SK-N-SH treated with all-trans-retinoic acid at 6 μM for 48 hours (cell line): Measurements from ENCODE around the gene PYM1.

Experiments used
- ATAC-seq: fragments of 200-7000 bp; cut with Tn5 transposase; 3 replicates; pipeline ENCODE4 v1.9.1; 2020; ENCODE audit warnings: mild to moderate bottlenecking, moderate library complexity
- ARNTL ChIP-seq: fragments of 450-650 bp; formaldehyde crosslinking; IDR thresholded peaks from 2 replicates; pipeline ENCODE4 v1.5.0; 2020; ENCODE audit warnings: low read depth, mild to moderate bottlenecking, moderate library complexity, borderline replicate concordance
- BACH2 ChIP-seq: fragments of 250-450 bp; sonication (Bioruptor Pico); IDR thresholded peaks from 2 replicates; pipeline ENCODE4 v1.9.0; 2021; ENCODE audit warnings: mild to moderate bottlenecking, borderline replicate concordance
- CSDC2 ChIP-seq: fragments of 250-450 bp; sonication (Bioruptor Pico); IDR thresholded peaks from 2 replicates; pipeline ENCODE4 v1.5.0; 2020; ENCODE audit warnings: mild to moderate bottlenecking, moderate library complexity
- CSRNP3 ChIP-seq: fragments of 250-450 bp; sonication (Bioruptor Pico); IDR thresholded peaks from 2 replicates; pipeline ENCODE4 v1.5.1; 2021; ENCODE audit warnings: mild to moderate bottlenecking, moderate library complexity
- ESRRG ChIP-seq: fragments of 250-450 bp; sonication (Bioruptor Pico); IDR thresholded peaks from 2 replicates; pipeline ENCODE4 v1.6.1; 2021; ENCODE audit warnings: mild to moderate bottlenecking
- GLIS3 ChIP-seq: fragments of 250-450 bp; sonication (Bioruptor Pico); IDR thresholded peaks from 2 replicates; pipeline ENCODE4 v1.5.0; 2020; ENCODE audit warnings: mild to moderate bottlenecking, moderate library complexity
- ISL1 ChIP-seq: fragments of 250-450 bp; sonication (Bioruptor Pico); IDR thresholded peaks from 2 replicates; pipeline ENCODE4 v2.1.2; 2022; ENCODE audit warnings: mild to moderate bottlenecking, moderate library complexity
- OSR1 ChIP-seq: fragments of 250-450 bp; sonication (Bioruptor Pico); IDR thresholded peaks from 2 replicates; pipeline ENCODE4 v1.8.0; 2022; ENCODE audit warnings: moderate library complexity, mild to moderate bottlenecking, inconsistent platforms
- RARB ChIP-seq: fragments of 250-450 bp; sonication (Bioruptor Pico); IDR thresholded peaks from 2 replicates; pipeline ENCODE4 v1.8.0; 2021; ENCODE audit warnings: mild to moderate bottlenecking, moderate library complexity
- TCF4 ChIP-seq: fragments of 250-450 bp; sonication (Bioruptor Pico); IDR thresholded peaks from 2 replicates; pipeline ENCODE4 v1.8.0; 2021; ENCODE audit warnings: mild to moderate bottlenecking, moderate library complexity, borderline replicate concordance
- TSHZ2 ChIP-seq: fragments of 250-450 bp; sonication (Bioruptor Pico); IDR thresholded peaks from 2 replicates; pipeline ENCODE4 v1.5.0; 2020; ENCODE audit warnings: mild to moderate bottlenecking, moderate library complexity
- ZC3H10 ChIP-seq: fragments of 250-450 bp; sonication (Bioruptor Pico); IDR thresholded peaks from 2 replicates; pipeline ENCODE4 v1.5.1; 2021; ENCODE audit warnings: mild to moderate bottlenecking, moderate library complexity
- ZFP3 ChIP-seq: fragments of 250-450 bp; sonication (Bioruptor Pico); IDR thresholded peaks from 2 replicates; pipeline ENCODE4 v1.5.0; 2020; ENCODE audit warnings: mild to moderate bottlenecking, moderate library complexity
- ZFP30 ChIP-seq: fragments of 450-650 bp; formaldehyde crosslinking; IDR thresholded peaks from 2 replicates; pipeline ENCODE4 v1.5.0; 2022; ENCODE audit warnings: mild to moderate bottlenecking, moderate library complexity
- ZNF70 ChIP-seq: fragments of 450-650 bp; formaldehyde crosslinking; IDR thresholded peaks from 2 replicates; pipeline ENCODE4 v1.5.0; 2020; ENCODE audit warnings: mild to moderate bottlenecking, moderate library complexity
- ZNF8 ChIP-seq: fragments of 450-650 bp; formaldehyde crosslinking; IDR thresholded peaks from 2 replicates; pipeline ENCODE4 v1.5.0; 2020; ENCODE audit warnings: mild to moderate bottlenecking, moderate library complexity
- TF ChIP-seq, protein P1 (sequence below): fragments of 250-450 bp; sonication (Bioruptor Pico); IDR thresholded peaks from 2 replicates; pipeline ENCODE4 v1.5.1; 2020; ENCODE audit warnings: low read depth, mild to moderate bottlenecking, moderate library complexity
- TF ChIP-seq, protein P2 (sequence below): fragments of 250-450 bp; sonication (Bioruptor Pico); IDR thresholded peaks from 2 replicates; pipeline ENCODE4 v1.8.0; 2020; ENCODE audit warnings: mild to moderate bottlenecking, moderate library complexity, borderline replicate concordance
- TF ChIP-seq, protein P3 (sequence below): fragments of 250-450 bp; sonication (Bioruptor Pico); IDR thresholded peaks from 2 replicates; pipeline ENCODE4 v1.8.0; 2021; ENCODE audit warnings: low read depth, mild to moderate bottlenecking, moderate library complexity, borderline replicate concordance

PYM1 gene

GRCh38 chr12:55927588-55928502 is at the start of gene PYM1:
Gene PYM1, minus strand, starts transcription at chr12:55927894. Its CDS starts 133 bp downstream, at chr12:55927761.
- ATAC-seq: peak; percentile 64
- no peak for TF ChIP-seq BACH2 (CRISPR knock-in tag)
- no peak for TF ChIP-seq GLIS3 (CRISPR knock-in tag)
- TF ChIP-seq, protein P1, sequence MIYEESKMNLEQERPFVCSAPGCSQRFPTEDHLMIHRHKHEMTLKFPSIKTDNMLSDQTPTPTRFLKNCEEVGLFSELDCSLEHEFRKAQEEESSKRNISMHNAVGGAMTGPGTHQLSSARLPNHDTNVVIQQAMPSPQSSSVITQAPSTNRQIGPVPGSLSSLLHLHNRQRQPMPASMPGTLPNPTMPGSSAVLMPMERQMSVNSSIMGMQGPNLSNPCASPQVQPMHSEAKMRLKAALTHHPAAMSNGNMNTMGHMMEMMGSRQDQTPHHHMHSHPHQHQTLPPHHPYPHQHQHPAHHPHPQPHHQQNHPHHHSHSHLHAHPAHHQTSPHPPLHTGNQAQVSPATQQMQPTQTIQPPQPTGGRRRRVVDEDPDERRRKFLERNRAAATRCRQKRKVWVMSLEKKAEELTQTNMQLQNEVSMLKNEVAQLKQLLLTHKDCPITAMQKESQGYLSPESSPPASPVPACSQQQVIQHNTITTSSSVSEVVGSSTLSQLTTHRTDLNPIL (CRISPR knock-in tag): no peak
- no peak for TF ChIP-seq ARNTL (CRISPR knock-in tag)
- no peak for TF ChIP-seq OSR1 (CRISPR knock-in tag)
- no peak for TF ChIP-seq ESRRG (CRISPR knock-in tag)
- TF ChIP-seq CSRNP3: no peak
- no peak for TF ChIP-seq ZFP3 (CRISPR knock-in tag)
- no peak for TF ChIP-seq ISL1 (CRISPR knock-in tag)
- no peak for TF ChIP-seq ZC3H10 (CRISPR knock-in tag)
- no peak for TF ChIP-seq ZFP30 (CRISPR knock-in tag)
- no peak for TF ChIP-seq CSDC2 (CRISPR knock-in tag)
- TF ChIP-seq, protein P2, sequence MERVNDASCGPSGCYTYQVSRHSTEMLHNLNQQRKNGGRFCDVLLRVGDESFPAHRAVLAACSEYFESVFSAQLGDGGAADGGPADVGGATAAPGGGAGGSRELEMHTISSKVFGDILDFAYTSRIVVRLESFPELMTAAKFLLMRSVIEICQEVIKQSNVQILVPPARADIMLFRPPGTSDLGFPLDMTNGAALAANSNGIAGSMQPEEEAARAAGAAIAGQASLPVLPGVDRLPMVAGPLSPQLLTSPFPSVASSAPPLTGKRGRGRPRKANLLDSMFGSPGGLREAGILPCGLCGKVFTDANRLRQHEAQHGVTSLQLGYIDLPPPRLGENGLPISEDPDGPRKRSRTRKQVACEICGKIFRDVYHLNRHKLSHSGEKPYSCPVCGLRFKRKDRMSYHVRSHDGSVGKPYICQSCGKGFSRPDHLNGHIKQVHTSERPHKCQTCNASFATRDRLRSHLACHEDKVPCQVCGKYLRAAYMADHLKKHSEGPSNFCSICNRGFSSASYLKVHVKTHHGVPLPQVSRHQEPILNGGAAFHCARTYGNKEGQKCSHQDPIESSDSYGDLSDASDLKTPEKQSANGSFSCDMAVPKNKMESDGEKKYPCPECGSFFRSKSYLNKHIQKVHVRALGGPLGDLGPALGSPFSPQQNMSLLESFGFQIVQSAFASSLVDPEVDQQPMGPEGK (CRISPR knock-in tag): no peak
- no peak for TF ChIP-seq TCF4
- no peak for TF ChIP-seq TSHZ2 (CRISPR knock-in tag)
- no peak for TF ChIP-seq RARB
- TF ChIP-seq, protein P3, sequence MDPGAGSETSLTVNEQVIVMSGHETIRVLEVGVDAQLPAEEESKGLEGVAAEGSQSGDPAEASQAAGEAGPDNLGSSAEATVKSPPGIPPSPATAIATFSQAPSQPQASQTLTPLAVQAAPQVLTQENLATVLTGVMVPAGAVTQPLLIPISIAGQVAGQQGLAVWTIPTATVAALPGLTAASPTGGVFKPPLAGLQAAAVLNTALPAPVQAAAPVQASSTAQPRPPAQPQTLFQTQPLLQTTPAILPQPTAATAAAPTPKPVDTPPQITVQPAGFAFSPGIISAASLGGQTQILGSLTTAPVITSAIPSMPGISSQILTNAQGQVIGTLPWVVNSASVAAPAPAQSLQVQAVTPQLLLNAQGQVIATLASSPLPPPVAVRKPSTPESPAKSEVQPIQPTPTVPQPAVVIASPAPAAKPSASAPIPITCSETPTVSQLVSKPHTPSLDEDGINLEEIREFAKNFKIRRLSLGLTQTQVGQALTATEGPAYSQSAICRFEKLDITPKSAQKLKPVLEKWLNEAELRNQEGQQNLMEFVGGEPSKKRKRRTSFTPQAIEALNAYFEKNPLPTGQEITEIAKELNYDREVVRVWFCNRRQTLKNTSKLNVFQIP (CRISPR knock-in tag): no peak

DNA sequence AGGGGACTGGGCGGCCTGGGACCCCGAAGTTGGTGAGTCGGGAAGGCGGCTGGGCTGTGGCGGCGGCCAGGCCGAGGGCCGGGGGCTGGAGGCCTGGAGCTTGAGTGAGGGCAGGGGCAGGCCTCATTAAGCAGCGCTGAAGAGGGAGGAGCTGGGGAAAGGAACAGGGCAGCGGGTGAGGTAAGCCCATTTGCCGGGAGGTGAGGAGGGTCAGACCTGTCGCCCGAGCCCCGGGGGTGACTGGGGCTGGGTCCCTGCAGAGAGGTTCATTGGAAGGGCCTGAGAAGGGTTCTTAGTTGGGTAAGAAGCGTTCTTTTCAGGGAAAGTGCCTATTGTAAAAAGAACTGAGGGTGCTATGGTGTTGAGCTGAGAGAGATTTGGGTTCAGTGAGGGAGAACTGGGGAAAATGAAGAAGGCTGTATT is 46.6 kb upstream of the PYM1 start:
- TF ChIP-seq, protein P3 (CRISPR knock-in tag): no peak
- TF ChIP-seq ZNF8 (no peak), ARNTL (CRISPR knock-in tag) (no peak), ZC3H10 (CRISPR knock-in tag) (no peak), ZNF70 (CRISPR knock-in tag) (no peak), TSHZ2 (CRISPR knock-in tag) (no peak)
- TF ChIP-seq, protein P1 (CRISPR knock-in tag): no peak
- ATAC-seq: peak; percentile 65
